H1 (cell line): ENCODE measurements around the gene SLC35E4. TPM values are rescaled to one million over a fixed set of nuclear protein-coding genes. Genes with fewer than 3 reads are reported as not detected.

Experiments used
- CTCF ChIA-PET: fragments of 300-600 bp; sonication (Branson Sonifier 250); formaldehyde crosslinking; loops from one replicate; lab custom pipeline; 2021; ENCODE audit not compliant: partially characterized antibody; lab: Charles Lee
- POLR2A ChIA-PET: fragments of 300-600 bp; sonication (Branson Sonifier 250); formaldehyde crosslinking; loops from one replicate; lab custom pipeline; 2021; ENCODE audit warnings: inconsistent platforms; ENCODE audit not compliant: partially characterized antibody; lab: Charles Lee
- DNase-seq, 2 experiments: peaks; one replicate each; pipeline versions ENCODE4 v3.0.0 to v3.0.0-alpha.2; 2010 to 2022; ENCODE audit warnings: low spot score in 2 of 2, low read depth in 1 of 2, mixed read lengths in 1 of 2
- FAIRE-seq: peaks from 2 replicates; lab custom pipeline; 2011; peaks lifted over from hg19 to GRCh38; lab: Jason Lieb, UNC
- H2AFZ ChIP-seq: 2 replicates; pipeline ENCODE4 v1.8.1; 2012; ENCODE audit warnings: low read length, inconsistent platforms
- H2AK5ac ChIP-seq: 2 replicates; pipeline ENCODE4 v1.6.1; 2013; ENCODE audit warnings: low read depth, low read length
- H2BK120ac ChIP-seq: replicated peaks from 2 replicates; pipeline ENCODE3; 2013; ENCODE audit warnings: low read depth, low read length, inconsistent platforms
- H2BK12ac ChIP-seq: 2 replicates; pipeline ENCODE4 v1.6.1; 2013; ENCODE audit warnings: low read depth, low read length
- H2BK15ac ChIP-seq: 2 replicates; pipeline ENCODE4 v1.6.1; 2013; ENCODE audit warnings: low read length
- H2BK20ac ChIP-seq: 2 replicates; pipeline ENCODE4 v1.6.1; 2013; ENCODE audit warnings: low read length
- H2BK5ac ChIP-seq: 2 replicates; pipeline ENCODE4 v1.6.1; 2013; ENCODE audit warnings: low read depth, low read length
- H3K14ac ChIP-seq: 2 replicates; pipeline ENCODE4 v1.6.1; 2013; ENCODE audit warnings: inconsistent platforms; ENCODE audit not compliant: insufficient read length
- H3K18ac ChIP-seq: 2 replicates; pipeline ENCODE4 v1.6.1; 2013; ENCODE audit warnings: low read length; ENCODE audit errors: extremely low read depth
- H3K23ac ChIP-seq: 2 replicates; pipeline ENCODE4 v1.6.1; 2013; ENCODE audit warnings: inconsistent platforms; ENCODE audit not compliant: insufficient read length
- H3K23me2 ChIP-seq: 2 replicates; pipeline ENCODE4 v1.6.1; 2013; ENCODE audit warnings: low read depth, low read length
- H3K27ac ChIP-seq: 2 replicates; pipeline ENCODE4 v1.6.1; 2011; ENCODE audit warnings: low read depth, low read length, inconsistent platforms
- H3K27me3 ChIP-seq, 4 experiments: replicated peaks in 1 of 4; 1 replicate in 1 of 4; 2 replicates in 3 of 4; pipeline versions ENCODE4 v1.6.1 to v1.8.1; 2011 to 2013; ENCODE audit warnings: low read length in 3 of 4, mild to moderate bottlenecking in 3 of 4, inconsistent platforms in 2 of 4, mixed read lengths in 2 of 4, moderate library complexity in 1 of 4; ENCODE audit not compliant: control insufficient read depth in 3 of 4, insufficient read depth in 3 of 4; ENCODE audit errors: extremely low read depth in 1 of 4
- H3K36me3 ChIP-seq, 4 experiments: 2 replicates each; pipeline versions ENCODE4 v1.6.1 to v1.8.1; 2011 to 2013; ENCODE audit warnings: mild to moderate bottlenecking in 4 of 4, low read length in 3 of 4, moderate library complexity in 2 of 4, control low read depth in 1 of 4, inconsistent platforms in 1 of 4; ENCODE audit not compliant: insufficient read depth in 4 of 4, control insufficient read depth in 2 of 4
- H3K4ac ChIP-seq: replicated peaks from 2 replicates; pipeline ENCODE3; 2013; ENCODE audit warnings: low read length, low read depth, mixed read lengths, inconsistent platforms; ENCODE audit not compliant: insufficient read length
- H3K4me1 ChIP-seq, 4 experiments: replicated peaks in 1 of 4; 1 replicate in 1 of 4; 2 replicates in 3 of 4; pipeline versions ENCODE4 v1.6.1 to v1.8.1; 2011 to 2013; ENCODE audit warnings: low read length in 3 of 4, inconsistent platforms in 2 of 4, mixed read lengths in 1 of 4; ENCODE audit not compliant: insufficient read depth in 4 of 4, control insufficient read depth in 3 of 4
- H3K4me2 ChIP-seq, 2 experiments: 2 replicates each; pipeline versions ENCODE4 v1.6.1 to v1.8.1; 2011 to 2013; ENCODE audit warnings: low read depth in 2 of 2, low read length in 2 of 2, control low read depth in 1 of 2, inconsistent platforms in 1 of 2, mild to moderate bottlenecking in 1 of 2; ENCODE audit not compliant: insufficient read depth in 1 of 2
- H3K4me3 ChIP-seq, 4 experiments: fragments of 200-600, 300-600 bp in 1 of 4; sonication (generic), shearing (Covaris generic), sonication (Bioruptor Twin) in 1 of 4; 2 replicates each; pipeline versions ENCODE4 v1.5.1 to v1.8.1; 2011 to 2016; ENCODE audit warnings: low read length in 4 of 4, low read depth in 3 of 4, control low read depth in 2 of 4, inconsistent platforms in 2 of 4, mild to moderate bottlenecking in 2 of 4, mixed read lengths in 1 of 4, moderate library complexity in 1 of 4; ENCODE audit not compliant: insufficient read depth in 2 of 4; ENCODE audit errors: extremely low read depth in 1 of 4
- H3K56ac ChIP-seq: replicated peaks from 2 replicates; pipeline ENCODE3; 2013; ENCODE audit warnings: low read depth, mild to moderate bottlenecking, mixed read lengths, low read length, inconsistent platforms; ENCODE audit not compliant: insufficient read length
- H3K79me1 ChIP-seq: 2 replicates; pipeline ENCODE4 v1.6.1; 2013; ENCODE audit warnings: low read depth, low read length, control low read depth
- H3K79me2 ChIP-seq, 2 experiments: 2 replicates each; pipeline versions ENCODE4 v1.6.1 to v1.8.1; 2012 to 2013; ENCODE audit warnings: low read length in 2 of 2, mild to moderate bottlenecking in 2 of 2, inconsistent platforms in 1 of 2; ENCODE audit not compliant: insufficient read depth in 2 of 2, control insufficient read depth in 1 of 2
- H3K9ac ChIP-seq, 4 experiments: replicated peaks in 1 of 4; 1 replicate in 1 of 4; 2 replicates in 3 of 4; pipeline versions ENCODE4 v1.6.1 to v1.8.1; 2011 to 2013; ENCODE audit warnings: low read depth in 3 of 4, low read length in 3 of 4, control low read depth in 2 of 4, mild to moderate bottlenecking in 2 of 4, moderate library complexity in 2 of 4, inconsistent platforms in 1 of 4; ENCODE audit errors: extremely low read depth in 1 of 4
- H3K9me3 ChIP-seq, 2 experiments: 2 replicates each; pipeline versions ENCODE4 v1.6.1 to v1.8.1; 2012 to 2013; ENCODE audit warnings: mild to moderate bottlenecking in 2 of 2, moderate library complexity in 2 of 2, control low read depth in 1 of 2, inconsistent platforms in 1 of 2, low read depth in 1 of 2, low read length in 1 of 2, mixed read lengths in 1 of 2; ENCODE audit not compliant: insufficient read depth in 2 of 2
- H4K20me1 ChIP-seq, 2 experiments: replicated peaks in 1 of 2; 2 replicates each; pipeline versions ENCODE3 to v1.8.1; 2011 to 2013; ENCODE audit warnings: inconsistent platforms in 2 of 2, low read length in 2 of 2, mild to moderate bottlenecking in 1 of 2; ENCODE audit not compliant: insufficient read depth in 2 of 2, control insufficient read depth in 1 of 2
- H4K5ac ChIP-seq: 2 replicates; pipeline ENCODE4 v1.6.1; 2013; ENCODE audit warnings: low read length, low read depth, mixed read lengths, inconsistent platforms; ENCODE audit not compliant: insufficient read length
- H4K8ac ChIP-seq: 2 replicates; pipeline ENCODE4 v1.8.0; 2013; ENCODE audit warnings: mild to moderate bottlenecking, moderate library complexity, low read length, inconsistent platforms; ENCODE audit not compliant: insufficient read depth; ENCODE audit errors: extremely low read depth
- H4K91ac ChIP-seq: replicated peaks from 2 replicates; pipeline ENCODE3; 2013; ENCODE audit warnings: low read length, mixed read lengths, inconsistent platforms; ENCODE audit not compliant: insufficient read length
- ATF3 ChIP-seq: IDR thresholded peaks from 2 replicates; pipeline ENCODE4 v1.6.1; 2011; ENCODE audit warnings: low read depth, mild to moderate bottlenecking, low read length; ENCODE audit not compliant: insufficient read depth
- BACH1 ChIP-seq: IDR thresholded peaks from 2 replicates; pipeline ENCODE4 v1.6.1; 2012; ENCODE audit warnings: low read length, improper control_type of control experiment
- E2F6 ChIP-seq: IDR thresholded peaks from 2 replicates; pipeline ENCODE4 v1.6.1; 2012; ENCODE audit warnings: inconsistent platforms
- EP300 ChIP-seq, 2 experiments: IDR thresholded peaks; 1 replicate in 1 of 2; 2 replicates in 1 of 2; pipeline ENCODE4 v1.6.1; 2011 to 2012; ENCODE audit warnings: low read depth in 2 of 2, low read length in 2 of 2, mild to moderate bottlenecking in 2 of 2, borderline replicate concordance in 1 of 2, inconsistent platforms in 1 of 2, moderate library complexity in 1 of 2
- HDAC2 ChIP-seq, 2 experiments: fragments of 300-600 bp in 1 of 2; sonication (generic) in 1 of 2; IDR thresholded peaks; 2 replicates each; pipeline ENCODE4 v1.6.1; 2011 to 2012; ENCODE audit warnings: low read depth in 2 of 2, low read length in 2 of 2, mild to moderate bottlenecking in 2 of 2, moderate library complexity in 2 of 2, borderline replicate concordance in 1 of 2, inconsistent platforms in 1 of 2
- POU5F1 ChIP-seq: IDR thresholded peaks from 2 replicates; pipeline ENCODE4 v1.6.1; 2011; ENCODE audit warnings: low read depth, mild to moderate bottlenecking, low read length, moderate library complexity
- RXRA ChIP-seq: IDR thresholded peaks from 2 replicates; pipeline ENCODE4 v1.6.1; 2011; ENCODE audit warnings: low read depth, mild to moderate bottlenecking, low read length, moderate library complexity; ENCODE audit not compliant: insufficient read depth
- SAP30 ChIP-seq: fragments of 300-600 bp; sonication (generic); IDR thresholded peaks from 2 replicates; pipeline ENCODE4 v1.7.1; 2012; ENCODE audit warnings: low read length, moderate library complexity, mild to moderate bottlenecking, inconsistent platforms; ENCODE audit not compliant: insufficient read depth, insufficient replicate concordance
- SUZ12 ChIP-seq: fragments of 200-600 bp; sonication (generic); IDR thresholded peaks from 2 replicates; pipeline ENCODE4 v1.6.1; 2012; ENCODE audit warnings: mild to moderate bottlenecking, inconsistent platforms, low read length, moderate library complexity, mixed read lengths
- TCF12 ChIP-seq: IDR thresholded peaks from 2 replicates; pipeline ENCODE4 v1.6.1; 2011; ENCODE audit warnings: low read depth, mild to moderate bottlenecking, low read length
- USF2 ChIP-seq: IDR thresholded peaks from 2 replicates; pipeline ENCODE4 v1.6.1; 2011; ENCODE audit warnings: low read length, improper control_type of control experiment
- WGBS, 2 experiments: shearing (Covaris generic) in 1 of 2; methylation state at CpG; one replicate each; pipeline versions ENCODE4 v1.1.6 to v1.1.7; 2013 to 2015; ENCODE audit warnings: low lambda C conversion rate in 2 of 2, mixed read lengths in 2 of 2, inconsistent platforms in 1 of 2, low coverage in 1 of 2, missing lambda C conversion rate in 1 of 2; ENCODE audit not compliant: insufficient replicate concordance in 2 of 2, insufficient coverage in 1 of 2, insufficient read length in 1 of 2; ENCODE audit errors: extremely low coverage in 1 of 2, missing lambda C conversion rate in 1 of 2; 5-methylcytosine and 5-hydroxymethylcytosine counted together
- polyA plus RNA-seq, 7 experiments: library from polyadenylated mRNA; depleted of rRNA in 3 of 7; stranded (reverse) in 5 of 7; unstranded in 2 of 7; fragments of >200 nt in 5 of 7; fragments of 200-250 nt in 2 of 7; gene quantifications; 1 replicate in 5 of 7; 2 replicates in 1 of 7; 4 replicates in 1 of 7; pipeline versions ENCODE4 v1.2.1 to v1.2.3, GENCODE V29; 2011 to 2013; ENCODE audit warnings: missing spikeins in 2 of 7, mixed read lengths in 2 of 7
- total RNA-seq: library from RNA; stranded (reverse); fragmentation: NEBNext Ultra II Directional; extraction: Animal tissue kit (Norgen Biotek cat#: 25700); gene quantifications from 2 replicates; pipeline ENCODE4 v1.2.1, GENCODE V29; 2021

SLC35E4 gene
- total and polyA plus RNA-seq, 2 of the 8 experiments (the other 6 are each of a cell fraction or from before 2014, with no cell fraction given) = 5.1 to 5.6 TPM

GRCh38 chr22:30652852-30653251 is 17.3 kb downstream of the SLC35E4 start:
- Histone ChIP-seq H3K14ac (no peak overlapping the region), H4K8ac (no peak overlapping the region), H4K5ac (no peak overlapping the region), H3K27ac (no peak overlapping the region), H3K18ac (no peak overlapping the region), H3K79me2 (no peaks in the 10 kb centered on the region), H3K4me1 (peaks cover 3 to 10% (median 5%) of the 10 kb centered on the region in 4 experiments; a peak in 6 of 7 replicates), H3K36me3 (no peaks in the 10 kb centered on the region), H3K9ac (no peak overlapping the region), H2BK15ac (no peak overlapping the region), H4K20me1 (no peaks in the 10 kb centered on the region), H2AFZ (no peak overlapping the region), H3K4me3 (no peak overlapping the region), H2BK120ac (peak overlapping the region; percentile 67), H3K4ac (peak overlapping the region; percentile 88), H3K4me2 (no peak overlapping the region), H2AK5ac (peak overlapping the region; percentile 88), H3K56ac (no peak overlapping the region), H3K23ac (no peak overlapping the region), H2BK20ac (no peak overlapping the region), H3K27me3 (no peaks in the 10 kb centered on the region), H3K9me3 (no peaks in the 10 kb centered on the region), H2BK5ac (no peak overlapping the region), H3K23me2 (no peaks in the 10 kb centered on the region), H3K79me1 (no peaks in the 10 kb centered on the region), H4K91ac (peak overlapping the region; percentile 50), H2BK12ac (0 out of 2 replicates have a peak overlapping the region, but pooled peaks have one; percentile 11)
- DNase-seq (no peak), FAIRE-seq (no peak)
- ChIA-PET CTCF (interaction anchor here (1.2 to 10.5 kb wide), 2 partner anchors 9 to 18 kb away, joined by 3 to 74 read pairs; partner anchors contain the start of gene SLC35E4), POLR2A (no interaction called here)
- 88% methylated on average over 2 of the region's 2 CpGs; no CpG with 5 or more reads in 1 of the 2 experiments for WGBS, 2 experiments
- no peak for TF ChIP-seq BACH1
- TF ChIP-seq EP300 (IDR thresholded peaks at IDR 0.05; ENCODE audit: borderline replicate concordance in 1 of 2, low read depth in 2 of 2, low read length in 2 of 2) = no peak
- no peak for TF ChIP-seq POU5F1
- TF ChIP-seq HDAC2 (IDR thresholded peaks at IDR 0.05; ENCODE audit: borderline replicate concordance in 1 of 2, low read depth in 2 of 2, low read length in 2 of 2) = no peak
- no peak for TF ChIP-seq TCF12
- TF ChIP-seq RXRA = no peak
- TF ChIP-seq USF2 = no peak
- TF ChIP-seq ATF3 = no peak
- no peak for TF ChIP-seq SAP30
- no peak for TF ChIP-seq E2F6
- no peak for TF ChIP-seq SUZ12
